Stimulated activated CD8-positive, alpha-beta memory T cell treated with anti-CD3 and anti-CD28 coated beads, Interleukin-7, amount 100 ng/mL, for 4 hours (primary cell): ENCODE measurements around the gene AGGF1.
"Not testable (repeated sequence)": the region's sequence is repeated elsewhere in the genome, so short reads cannot be mapped to it uniquely, and the experiment has no call there.

ENCODE experiments used
- DNase-seq, 2 donors: peaks; one replicate each; pipeline ENCODE4 v3.0.0-alpha.2; 2020; ENCODE audit warnings: low read depth in 2 of 2

Gene AGGF1

GRCh38 chr5:77030097-77031071 is at the start of gene AGGF1:
AGGF1 (plus strand) TSS chr5:77030404; CDS start chr5:77030767, 363 bp downstream.
- DNase-seq = peak; percentile 86 to 87

GRCh38 chr5:76980518-76981144 is 49.6 kb upstream of the AGGF1 start:
- DNase-seq = no peak

- no peak for DNase-seq
Observed at GRCh38 chr5:76982450-76982849, 47.8 kb upstream of the AGGF1 start.

GRCh38 chr5:76983468-76983867 is 46.7 kb upstream of the AGGF1 start:
- DNase-seq = no peak

GRCh38 chr5:76986825-76987526 is 43.2 kb upstream of the AGGF1 start:
- no peak for DNase-seq

- no peak for DNase-seq
Observed at GRCh38 chr5:76990899-76991459, 39.2 kb upstream of the AGGF1 start.

GRCh38 chr5:76993436-76993835 is 36.8 kb upstream of the AGGF1 start:
- not testable (repeated sequence) for DNase-seq

- DNase-seq = no peak
Observed at GRCh38 chr5:76994337-76994736, 35.9 kb upstream of the AGGF1 start.

- DNase-seq = not testable (repeated sequence)
Observed at GRCh38 chr5:76998251-76998650, 32.0 kb upstream of the AGGF1 start.

GRCh38 chr5:76999451-76999850 is 30.8 kb upstream of the AGGF1 start:
- DNase-seq = no peak

GRCh38 chr5:77003246-77003645 is 27.0 kb upstream of the AGGF1 start:
- DNase-seq = no peak

GRCh38 chr5:77006124-77006523 is 24.1 kb upstream of the AGGF1 start:
- DNase-seq = no peak

- no peak for DNase-seq
Observed at GRCh38 chr5:77008413-77008812, 21.8 kb upstream of the AGGF1 start.

GRCh38 chr5:77010243-77010642 is 20.0 kb upstream of the AGGF1 start:
- DNase-seq = no peak

- DNase-seq = no peak
Observed at GRCh38 chr5:77011498-77011897, 18.7 kb upstream of the AGGF1 start.

- no peak for DNase-seq
Observed at GRCh38 chr5:77012601-77013000, 17.6 kb upstream of the AGGF1 start.

- no peak for DNase-seq
Observed at GRCh38 chr5:77015938-77016569, 14.2 kb upstream of the AGGF1 start.

- no peak for DNase-seq
Observed at GRCh38 chr5:77016962-77017361, 13.2 kb upstream of the AGGF1 start.

- DNase-seq = no peak
Observed at GRCh38 chr5:77017668-77018067, 12.5 kb upstream of the AGGF1 start.

- no peak for DNase-seq
Observed at GRCh38 chr5:77022511-77023417, 7.4 kb upstream of the AGGF1 start.
